GM12891 (cell line): ENCODE measurements around the gene GAK.

Experiments
- DNase-seq: peaks from one replicate; pipeline ENCODE4 v3.0.0; 2011; ENCODE audit warnings: low spot score; ENCODE audit not compliant: insufficient read length
- FAIRE-seq: peaks from 2 replicates; lab custom pipeline; 2011; peaks lifted over from hg19 to GRCh38; lab: Jason Lieb, UNC
- PAX5 ChIP-seq: IDR thresholded peaks from 2 replicates; pipeline ENCODE4 v1.6.1; 2011; ENCODE audit warnings: low read length, moderate library complexity, mild to moderate bottlenecking; ENCODE audit not compliant: insufficient read depth, severe bottlenecking
- POLR2A ChIP-seq: IDR thresholded peaks from 2 replicates; pipeline ENCODE4 v1.6.1; 2011; ENCODE audit warnings: low read depth, low read length, control low read depth
- POLR2AphosphoS5 ChIP-seq: IDR thresholded peaks from 2 replicates; pipeline ENCODE4 v1.6.1; 2011; ENCODE audit warnings: low read depth, low read length, control low read depth
- POU2F2 ChIP-seq: IDR thresholded peaks from 2 replicates; pipeline ENCODE4 v1.6.1; 2011; ENCODE audit warnings: low read depth, mild to moderate bottlenecking, control low read depth, low read length, moderate library complexity
- SPI1 ChIP-seq: IDR thresholded peaks from 2 replicates; pipeline ENCODE4 v1.6.1; 2011; ENCODE audit warnings: low read depth, low read length, control low read depth
- TAF1 ChIP-seq: IDR thresholded peaks from 2 replicates; pipeline ENCODE4 v1.6.1; 2011; ENCODE audit warnings: low read depth, low read length, control low read depth

Gene GAK

DNA sequence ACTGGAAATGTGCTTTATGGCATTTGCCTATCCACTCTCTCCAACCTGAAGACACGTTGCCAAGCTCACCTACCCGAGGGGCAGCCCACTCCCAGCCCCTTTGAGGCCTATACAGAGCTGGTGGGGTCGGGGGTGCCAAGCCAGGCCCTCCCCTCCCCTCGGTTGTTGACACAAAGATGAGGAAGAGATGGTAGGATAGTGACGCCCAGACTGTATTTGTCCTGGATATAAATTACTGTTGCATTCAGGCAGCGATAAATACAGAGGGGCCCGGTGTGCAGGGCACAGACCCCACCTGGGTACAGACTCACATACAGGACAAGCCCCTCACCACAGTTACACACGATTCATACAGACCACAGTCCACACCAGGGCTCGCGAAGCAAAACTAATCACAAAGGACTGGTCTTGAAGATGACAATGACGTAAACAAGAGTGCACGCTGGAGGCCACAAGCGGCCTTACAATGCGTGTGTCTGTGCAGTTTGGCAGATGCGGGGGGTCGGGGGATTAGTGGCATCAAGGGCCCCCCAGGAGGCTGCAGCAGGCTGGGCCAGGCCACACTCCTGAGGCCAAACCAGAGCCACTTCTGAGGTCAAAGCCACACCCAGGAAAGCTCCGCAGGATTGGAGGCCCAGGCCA, 26.7 kb upstream of the GAK start:
- FAIRE-seq: no peak
- no peak for DNase-seq
- TF ChIP-seq SPI1 (no peak), TAF1 (no peak), POLR2A (no peak), POU2F2 (no peak), POLR2AphosphoS5 (no peak), PAX5 (no peak)

DNA sequence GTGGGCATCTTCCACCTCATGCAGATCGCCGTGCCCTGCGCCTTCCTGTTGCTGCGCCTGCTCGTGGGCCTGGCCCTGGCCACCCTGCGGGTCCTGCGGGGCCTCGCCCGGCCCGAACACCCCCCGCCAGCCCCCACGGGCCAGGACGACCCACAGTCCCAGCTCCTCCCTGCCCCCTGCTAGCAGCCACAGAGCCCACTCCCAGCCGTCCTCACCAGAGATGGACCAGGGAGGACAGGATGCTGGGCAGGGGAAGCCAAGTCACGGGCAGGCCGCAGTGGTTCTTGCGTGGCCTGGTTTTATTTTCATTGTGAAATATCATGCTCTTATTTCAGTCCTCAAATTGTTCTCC, 26.2 kb upstream of the GAK start:
- DNase-seq (no peak), FAIRE-seq (no peak)
- TF ChIP-seq POU2F2 (no peak), SPI1 (no peak), PAX5 (no peak), TAF1 (no peak), POLR2AphosphoS5 (no peak), POLR2A (no peak)

DNA sequence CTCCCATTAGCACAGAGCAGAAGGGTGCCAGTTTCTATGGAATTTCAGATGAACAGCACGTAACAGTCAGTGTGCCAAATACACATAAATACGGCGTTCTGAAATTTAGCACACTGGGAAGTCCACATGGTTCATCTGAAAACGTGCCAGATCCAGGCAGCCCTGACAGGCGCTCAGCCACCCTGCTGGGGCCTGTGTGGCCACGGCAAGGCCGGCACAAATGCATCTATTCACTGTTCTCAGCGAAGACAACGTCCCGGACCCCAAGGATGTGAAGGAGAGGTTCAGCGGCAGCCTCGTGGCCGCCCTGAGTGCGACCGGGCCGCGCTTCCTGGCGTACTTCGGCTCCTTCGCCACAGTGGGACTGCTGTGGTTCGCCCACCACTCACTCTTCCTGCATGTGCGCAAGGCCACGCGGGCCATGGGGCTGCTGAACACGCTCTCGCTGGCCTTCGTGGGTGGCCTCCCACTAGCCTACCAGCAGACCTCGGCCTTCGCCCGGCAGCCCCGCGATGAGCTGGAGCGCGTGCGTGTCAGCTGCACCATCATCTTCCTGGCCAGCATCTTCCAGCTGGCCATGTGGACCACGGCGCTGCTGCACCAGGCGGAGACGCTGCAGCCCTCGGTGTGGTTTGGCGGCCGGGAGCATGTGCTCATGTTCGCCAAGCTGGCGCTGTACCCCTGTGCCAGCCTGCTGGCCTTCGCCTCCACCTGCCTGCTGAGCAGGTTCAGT, 25.6 kb upstream of the GAK start:
- FAIRE-seq (no peak), DNase-seq (no peak)
- TF ChIP-seq PAX5: no peak

DNA sequence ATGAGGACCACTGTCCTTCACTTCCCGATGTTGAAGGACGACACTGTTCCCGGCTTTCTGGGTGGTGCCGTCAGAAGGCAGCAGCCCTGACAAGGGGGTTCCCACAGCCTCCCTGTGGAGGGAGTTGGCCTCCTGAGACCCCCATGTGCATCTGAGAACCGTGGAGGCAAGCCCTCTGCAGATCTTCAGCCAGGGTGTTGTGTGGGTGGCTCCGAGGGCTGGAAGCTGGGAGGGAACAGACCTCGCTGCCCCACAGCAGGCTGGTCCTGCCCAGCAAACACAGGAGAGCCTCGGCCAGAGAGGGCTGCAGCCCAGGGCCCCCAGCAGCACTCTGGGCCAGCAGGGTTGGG, 25.1 kb upstream of the GAK start:
- DNase-seq (no peak), FAIRE-seq (no peak)
- TF ChIP-seq POLR2AphosphoS5 (no peak), POU2F2 (no peak), TAF1 (no peak), PAX5 (no peak), POLR2A (no peak), SPI1 (no peak)

DNA sequence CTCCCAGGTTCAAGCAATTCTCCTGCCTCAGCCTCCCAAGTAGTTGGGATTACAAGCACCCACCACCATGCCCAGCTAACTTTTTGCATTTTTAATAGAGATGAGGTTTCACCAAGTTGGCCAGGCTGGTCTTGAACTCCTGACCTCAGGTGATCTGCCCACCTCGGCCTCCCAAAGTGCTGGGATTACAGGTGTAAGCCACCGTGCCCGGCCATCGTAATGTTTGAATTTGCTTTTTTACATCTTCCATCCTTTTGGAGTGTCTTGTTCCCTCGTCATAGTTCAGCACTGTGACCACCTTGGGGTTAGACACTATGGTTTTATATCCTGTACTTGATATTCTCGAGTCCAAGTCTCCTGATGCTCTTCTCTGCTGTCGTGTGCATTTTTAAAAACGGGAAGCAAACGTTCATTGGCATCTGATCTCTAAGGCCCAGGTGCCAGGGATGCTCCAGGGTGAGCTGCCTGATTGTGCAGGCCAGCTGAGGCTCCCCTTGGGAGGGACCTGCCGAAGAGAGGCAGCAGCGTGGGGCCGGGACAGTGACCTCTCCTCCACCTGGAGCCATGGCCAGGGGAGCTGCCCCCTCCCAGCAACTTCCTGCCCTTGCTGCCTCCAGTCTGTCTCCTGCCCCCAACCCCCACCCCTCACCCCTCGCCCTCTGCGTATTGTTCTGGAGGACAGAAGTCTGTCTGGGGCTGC, 24.6 kb upstream of the GAK start:
- DNase-seq: no peak
- TF ChIP-seq PAX5 (no peak), POLR2A (no peak), POU2F2 (no peak), TAF1 (no peak), POLR2AphosphoS5 (no peak), SPI1 (no peak)
- FAIRE-seq: no peak

DNA sequence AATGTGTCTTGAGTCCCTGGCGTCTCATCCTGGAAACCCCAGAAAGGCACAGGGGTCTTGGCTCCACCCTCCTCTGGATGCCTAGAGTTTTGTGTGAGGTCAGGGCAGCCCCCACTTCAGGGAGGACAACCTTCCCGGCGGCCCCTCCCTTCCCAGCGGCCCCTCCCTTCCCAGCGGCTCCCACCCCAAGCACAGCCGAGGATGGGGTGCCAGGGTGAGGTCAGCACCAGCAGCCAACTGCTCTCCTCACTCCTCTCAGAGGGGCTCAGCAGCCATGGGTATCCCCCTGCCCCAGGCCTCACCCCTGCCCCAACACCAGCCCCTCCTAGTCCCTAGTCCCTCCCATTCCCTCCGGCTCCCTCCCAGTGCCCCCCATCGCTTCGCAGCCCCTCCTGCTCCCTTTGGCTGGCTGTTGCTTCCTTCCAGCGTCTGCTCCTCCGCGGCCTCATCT, 23.8 kb upstream of the GAK start:
- no peak for FAIRE-seq
- DNase-seq: no peak
- TF ChIP-seq SPI1 (no peak), PAX5 (no peak), POLR2A (no peak), POU2F2 (no peak), TAF1 (no peak), POLR2AphosphoS5 (no peak)

DNA sequence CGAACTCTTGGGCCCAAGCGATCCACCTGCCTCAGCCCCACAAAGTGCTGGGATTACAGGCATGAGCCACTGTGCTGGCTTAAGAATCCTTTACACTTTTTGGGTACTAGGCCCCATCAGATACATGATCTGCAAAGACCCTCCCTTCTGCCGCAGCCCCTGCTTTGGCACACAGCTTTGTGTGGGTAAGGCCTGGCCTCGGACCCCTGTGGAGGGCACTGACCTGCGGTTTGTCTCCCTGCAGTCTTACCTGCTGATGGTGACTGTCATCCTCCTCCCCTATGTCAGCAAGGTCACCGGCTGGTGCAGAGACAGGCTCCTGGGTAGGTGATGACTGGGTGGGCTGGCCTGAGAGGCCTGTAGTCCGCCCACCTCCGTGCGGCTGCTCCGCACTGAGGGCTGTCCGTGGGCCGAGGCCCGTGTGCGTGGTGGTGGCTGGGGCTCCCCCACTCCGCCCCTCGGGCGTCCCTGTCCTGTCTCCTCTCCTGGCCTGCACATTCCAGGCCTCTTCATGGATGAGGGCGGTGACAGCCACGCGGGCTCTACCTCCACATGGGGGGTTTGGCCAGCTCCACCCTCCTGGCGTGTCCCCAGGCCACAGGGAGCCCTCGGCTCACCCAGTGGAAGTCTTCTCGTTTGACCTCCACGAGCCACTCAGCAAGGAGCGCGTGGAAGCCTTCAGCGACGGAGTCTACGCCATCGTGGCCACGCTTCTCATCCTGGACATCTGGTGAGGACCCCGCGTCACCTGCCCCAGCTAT, 23.2 kb upstream of the GAK start:
- FAIRE-seq (no peak), DNase-seq (no peak)
- TF ChIP-seq TAF1: no peak
- TF ChIP-seq POU2F2: no peak
- TF ChIP-seq POLR2A: no peak
- TF ChIP-seq SPI1: no peak
- no peak for TF ChIP-seq PAX5
- TF ChIP-seq POLR2AphosphoS5: no peak

DNA sequence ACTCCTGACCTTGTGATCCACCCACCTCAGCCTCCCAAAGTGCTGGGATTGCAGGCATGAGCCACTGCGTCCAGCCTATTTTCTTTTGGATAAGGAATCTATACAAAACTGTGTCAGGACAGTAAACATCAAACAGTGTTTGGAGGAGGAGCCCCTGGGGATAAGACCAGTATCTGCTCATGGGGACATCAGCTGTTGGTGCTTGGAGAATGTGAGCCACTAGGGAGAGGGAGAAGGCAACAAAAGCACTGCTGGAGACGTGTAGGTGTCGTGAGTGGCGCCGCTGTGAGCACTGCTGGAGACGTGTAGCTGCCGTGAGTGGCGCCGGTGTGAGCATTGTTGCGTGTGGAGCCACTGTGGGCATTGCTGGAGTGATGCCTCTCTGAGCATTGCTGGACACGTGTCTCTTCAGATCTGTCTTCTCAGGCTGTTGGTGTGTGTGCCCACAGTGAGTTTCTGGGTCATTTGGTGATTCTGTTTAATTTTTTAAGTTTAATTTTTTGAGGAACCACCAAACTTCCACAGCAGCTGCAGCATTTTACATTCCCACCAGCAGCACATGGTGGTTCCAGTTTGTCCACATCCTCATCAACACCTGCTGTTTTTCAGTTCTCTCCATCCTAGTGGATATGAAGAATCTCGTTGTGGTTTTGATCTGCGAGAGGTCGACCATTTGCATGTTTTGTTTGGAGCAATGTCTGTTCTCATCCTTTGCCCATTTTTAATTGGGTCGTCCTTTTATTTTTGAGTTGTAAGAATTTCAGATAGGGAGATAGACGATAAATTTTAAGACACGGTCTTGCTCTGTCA, 22.3 kb upstream of the GAK start:
- DNase-seq: peak; percentile 20
- no peak for FAIRE-seq
- TF ChIP-seq SPI1: no peak
- no peak for TF ChIP-seq POLR2AphosphoS5
- TF ChIP-seq TAF1: no peak
- TF ChIP-seq POLR2A: no peak
- no peak for TF ChIP-seq POU2F2

DNA sequence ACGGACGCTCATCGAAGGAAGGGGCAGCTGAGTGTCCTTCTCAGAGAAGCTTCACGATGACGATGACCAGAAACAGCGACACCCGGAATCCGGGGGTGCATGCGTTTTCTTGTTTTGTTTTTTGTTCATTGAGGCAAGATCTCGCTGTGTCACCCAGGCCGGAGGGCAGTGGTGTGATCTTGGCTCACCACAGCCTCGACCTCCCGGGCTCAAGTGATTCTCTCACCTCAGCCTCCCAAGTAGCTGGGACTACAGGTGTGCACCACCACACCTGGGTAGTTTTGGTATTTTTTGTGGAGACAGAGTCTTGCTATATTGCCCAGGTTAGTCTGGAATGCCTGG, 21.4 kb upstream of the GAK start:
- DNase-seq: no peak
- no peak for FAIRE-seq
- TF ChIP-seq PAX5 (no peak), SPI1 (no peak), POLR2AphosphoS5 (no peak), TAF1 (no peak), POU2F2 (no peak), POLR2A (no peak)
